GM21723 (cell line): ENCODE results near the gene PRPF19.

Source experiments
- ATAC-seq: cut with Tn5 transposase; IDR thresholded peaks from one replicate; pipeline ENCODE4 v1.9.1; 2021; ENCODE audit warnings: mild to moderate bottlenecking, moderate library complexity; ENCODE audit not compliant: unreplicated experiment

PRPF19 gene

GRCh38 chr11:60847281-60847680, 59.1 kb downstream of the PRPF19 start:
- no peak for ATAC-seq

- ATAC-seq, result no peak
Measured at GRCh38 chr11:60845338-60845737, 61.0 kb downstream of the PRPF19 start.

- no peak for ATAC-seq
Measured at GRCh38 chr11:60844870-60845221, 61.5 kb downstream of the PRPF19 start.

GRCh38 chr11:60844045-60844869, 62.1 kb downstream of the PRPF19 start:
- no peak for ATAC-seq

GRCh38 chr11:60842668-60843600, 63.5 kb downstream of the PRPF19 start:
- no peak for ATAC-seq

GRCh38 chr11:60841797-60842667, 64.4 kb downstream of the PRPF19 start, which contains the start of gene CCDC86:
Gene CCDC86 (plus strand): TSS chr11:60842113. CDS start chr11:60842125, 12 bp downstream.
- ATAC-seq, result peak; percentile 79
